Jurkat, Clone E6-1 (cell line): ENCODE results near the gene GRB2.
"Not testable (repeated sequence)": the region's sequence is repeated elsewhere in the genome, so short reads cannot be mapped to it uniquely, and the experiment has no call there.

Experiments
- DNase-seq: peaks from one replicate; pipeline ENCODE4 v3.0.0-alpha.2; 2011; ENCODE audit warnings: low read depth, low spot score
- H3K4me3 ChIP-seq: 2 replicates; pipeline ENCODE4 v1.5.1; 2011; ENCODE audit warnings: mild to moderate bottlenecking, low read length, control low read depth, moderate library complexity

Gene GRB2

GRCh38 chr17:75393523-75394331 is 11.8 kb downstream of the GRB2 start:
- peak; percentile 93 for DNase-seq
- H3K4me3 ChIP-seq = peak overlapping the region; percentile 68

- DNase-seq = no peak
- H3K4me3 ChIP-seq = no peak overlapping the region
These were observed 12.9 kb downstream of the GRB2 start for GRCh38 chr17:75392559-75392958.

- no peak overlapping the region for H3K4me3 ChIP-seq
- DNase-seq = no peak
These were observed 14.5 kb downstream of the GRB2 start for GRCh38 chr17:75390982-75391381.

- H3K4me3 ChIP-seq = no peak overlapping the region
- DNase-seq = no peak
These were observed 16.9 kb downstream of the GRB2 start for GRCh38 chr17:75388476-75389030.

GRCh38 chr17:75387771-75388170 is 17.7 kb downstream of the GRB2 start:
- DNase-seq = no peak

GRCh38 chr17:75386430-75386829 is 19.0 kb downstream of the GRB2 start:
- DNase-seq = no peak
- H3K4me3 ChIP-seq = no peak overlapping the region

More at GRCh38 chr17:75387771-75388170, 17.7 kb downstream of the GRB2 start:
- H3K4me3 ChIP-seq = no peak overlapping the region

- no peak overlapping the region for H3K4me3 ChIP-seq
- DNase-seq = no peak
These were observed 20.7 kb downstream of the GRB2 start for GRCh38 chr17:75384751-75385150.

GRCh38 chr17:75383842-75384195 is 21.7 kb downstream of the GRB2 start:
- no peak for DNase-seq
- H3K4me3 ChIP-seq = no peak overlapping the region

GRCh38 chr17:75380750-75381149 is 24.7 kb downstream of the GRB2 start:
- H3K4me3 ChIP-seq = no peak overlapping the region
- DNase-seq = no peak

- H3K4me3 ChIP-seq = no peak overlapping the region
- DNase-seq = no peak
These were observed 25.2 kb downstream of the GRB2 start for GRCh38 chr17:75380315-75380714.

- not testable (repeated sequence) for DNase-seq, H3K4me3 ChIP-seq
These were observed 26.1 kb downstream of the GRB2 start for GRCh38 chr17:75379426-75379825.

- H3K4me3 ChIP-seq = no peak overlapping the region
- DNase-seq = no peak
These were observed 32.2 kb downstream of the GRB2 start for GRCh38 chr17:75373280-75373679.

- H3K4me3 ChIP-seq = no peak overlapping the region
- no peak for DNase-seq
These were observed 33.5 kb downstream of the GRB2 start for GRCh38 chr17:75371981-75372380.

- DNase-seq = no peak
These were observed 34.1 kb downstream of the GRB2 start for GRCh38 chr17:75371339-75371738.

GRCh38 chr17:75370286-75370915 is 35.1 kb downstream of the GRB2 start:
- no peak overlapping the region for H3K4me3 ChIP-seq
- DNase-seq = no peak

More at GRCh38 chr17:75371339-75371738, 34.1 kb downstream of the GRB2 start:
- no peak overlapping the region for H3K4me3 ChIP-seq

- not testable (repeated sequence) for H3K4me3 ChIP-seq, DNase-seq
These were observed 37.4 kb downstream of the GRB2 start for GRCh38 chr17:75367838-75368789.

- no peak overlapping the region for H3K4me3 ChIP-seq
- no peak for DNase-seq
These were observed 38.2 kb downstream of the GRB2 start for GRCh38 chr17:75367312-75367711.

- no peak overlapping the region for H3K4me3 ChIP-seq
- no peak for DNase-seq
These were observed 39.0 kb downstream of the GRB2 start for GRCh38 chr17:75366432-75366831.

- DNase-seq = no peak
- no peak overlapping the region for H3K4me3 ChIP-seq
These were observed 39.6 kb downstream of the GRB2 start for GRCh38 chr17:75365931-75366275.
